Measurements from ENCODE around the gene RNF208.

Gene RNF208

DNA sequence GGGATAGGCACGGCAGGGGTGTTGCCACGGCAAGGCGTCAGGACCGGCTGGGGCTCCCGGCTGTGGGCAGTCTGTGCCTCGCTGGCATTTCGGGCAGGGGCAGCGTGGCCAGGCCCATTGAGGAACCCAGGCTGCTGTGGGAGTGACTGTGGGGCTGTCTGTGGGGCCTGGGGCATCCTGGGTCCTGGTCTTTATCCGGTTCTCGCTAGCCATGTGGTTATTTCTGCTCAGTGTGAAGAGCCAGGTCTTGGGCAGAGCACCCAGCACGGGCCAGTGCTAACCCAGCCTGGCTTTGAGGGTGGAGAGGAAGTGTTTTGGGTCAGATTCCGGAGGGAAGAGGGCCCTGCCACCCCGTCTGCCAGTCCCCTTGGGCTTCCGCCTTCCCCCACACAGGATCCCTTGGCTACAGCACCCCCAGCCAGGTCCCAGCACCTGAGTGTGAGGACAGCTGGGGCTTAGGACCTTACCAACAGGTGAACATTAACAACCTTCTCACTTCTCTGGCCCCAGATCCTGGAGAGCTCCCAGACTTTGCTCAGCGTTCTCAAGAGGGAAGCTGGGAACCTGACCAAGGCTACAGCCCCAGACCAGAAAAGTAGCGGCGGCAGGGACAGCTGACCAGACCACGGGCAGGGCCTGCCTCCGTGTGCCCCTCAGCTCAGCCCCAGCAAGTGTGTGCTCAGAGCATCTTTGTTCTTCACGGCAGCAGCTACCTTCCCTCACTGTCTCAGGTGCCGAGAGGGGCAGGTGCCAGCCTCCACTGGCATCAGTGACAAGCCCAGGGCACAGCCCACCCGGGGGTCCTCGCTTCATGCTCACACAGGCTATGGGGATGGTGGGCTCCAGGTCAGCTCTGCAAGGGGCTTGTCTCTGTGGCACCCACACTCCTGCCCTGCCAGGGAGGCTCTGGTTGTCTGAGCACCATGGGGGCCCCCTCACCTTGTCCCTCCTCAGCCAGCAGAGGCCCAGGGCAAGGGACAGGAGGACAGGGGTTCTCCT lies 32.4 kb downstream of the RNF208 start:
- no peak for DNase-seq

DNA sequence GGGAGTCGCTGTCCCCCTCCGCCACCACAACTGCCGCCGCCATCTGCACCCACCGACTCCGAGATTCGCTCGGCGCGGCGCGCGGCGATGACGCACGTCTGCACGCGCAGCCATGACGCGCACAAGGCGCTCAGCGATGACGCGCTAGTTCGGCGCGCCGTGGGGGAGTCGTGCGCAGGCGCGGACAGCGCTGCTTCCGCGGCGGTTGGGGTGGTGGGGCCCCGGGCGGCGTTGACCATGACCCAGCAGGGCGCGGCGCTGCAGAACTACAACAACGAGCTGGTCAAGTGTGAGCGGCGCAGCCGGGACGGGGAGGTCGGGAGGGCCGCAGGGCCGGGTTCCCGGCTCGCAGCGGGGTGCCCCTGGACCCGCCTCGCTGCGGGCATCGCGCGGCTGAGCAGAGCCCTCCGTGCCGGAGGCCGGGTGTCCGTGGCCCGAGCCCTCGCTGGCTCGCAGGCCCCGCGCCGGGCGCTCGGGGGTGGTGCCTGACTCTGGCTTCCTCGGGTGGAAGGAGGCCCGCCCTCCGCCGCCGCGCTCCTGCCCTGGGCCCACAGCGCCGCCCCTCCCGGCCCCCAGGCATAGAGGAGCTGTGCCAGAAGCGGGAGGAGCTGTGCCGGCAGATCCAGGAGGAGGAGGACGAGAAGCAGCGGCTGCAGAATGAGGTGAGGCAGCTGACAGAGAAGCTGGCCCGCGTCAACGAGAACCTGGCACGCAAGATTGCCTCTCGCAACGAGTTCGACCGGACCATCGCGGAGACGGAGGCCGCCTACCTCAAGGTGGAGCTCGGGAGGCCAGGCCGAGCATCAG lies 33.3 kb downstream of the RNF208 start, which contains the start of the genes ANAPC2 and SSNA1:
Gene ANAPC2, minus strand, starts transcription at position 71 of the 807 bp plus-strand sequence. Its CDS starts 28 bp downstream, at position 43.
Gene SSNA1, plus strand, starts transcription at position 187 of the 807 bp plus-strand sequence. Its CDS starts 51 bp downstream, at position 238.
- DNase-seq, result peak; percentile 84 to 94 (median 87)

DNA sequence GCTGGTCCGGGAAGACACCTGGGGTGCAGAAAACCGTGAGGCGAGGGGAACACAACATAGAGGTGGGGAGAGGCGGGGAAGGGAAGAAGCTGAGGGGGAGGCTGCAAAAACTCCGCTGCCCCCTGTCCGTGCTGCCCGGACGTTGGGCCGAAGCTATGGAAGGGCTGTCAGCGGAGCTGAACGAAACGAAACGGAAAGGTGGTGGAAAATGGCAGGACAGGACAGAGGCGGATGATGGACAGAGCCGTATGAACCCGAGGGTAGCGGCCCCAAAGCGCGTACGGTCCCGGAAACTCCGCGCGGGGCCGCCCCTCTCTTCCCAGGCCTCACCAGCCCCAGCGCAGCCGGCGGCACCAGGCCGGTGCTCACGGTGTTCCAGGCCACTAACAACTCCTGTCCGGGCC lies 34.0 kb downstream of the RNF208 start:
- no peak for DNase-seq

DNA sequence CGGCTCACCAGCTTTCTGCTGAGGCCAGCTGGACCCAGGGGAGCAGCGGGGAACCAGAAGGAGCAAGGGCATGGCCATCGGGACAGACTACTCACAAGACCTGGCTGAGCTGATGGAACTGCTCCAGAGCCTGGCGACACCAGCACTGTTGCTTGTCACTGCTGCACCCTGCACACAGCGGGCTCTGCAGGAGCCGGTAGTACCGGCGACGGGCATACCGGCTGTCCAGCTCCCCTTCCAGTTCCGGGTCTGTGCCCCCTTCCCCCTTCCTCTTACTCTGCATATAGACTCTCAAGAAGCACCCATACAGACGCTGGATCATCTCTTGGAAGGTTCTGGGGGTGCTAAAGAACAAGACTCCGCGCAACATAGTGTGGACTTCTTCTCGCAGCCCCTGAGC lies 34.7 kb downstream of the RNF208 start:
- no peak for DNase-seq

DNA sequence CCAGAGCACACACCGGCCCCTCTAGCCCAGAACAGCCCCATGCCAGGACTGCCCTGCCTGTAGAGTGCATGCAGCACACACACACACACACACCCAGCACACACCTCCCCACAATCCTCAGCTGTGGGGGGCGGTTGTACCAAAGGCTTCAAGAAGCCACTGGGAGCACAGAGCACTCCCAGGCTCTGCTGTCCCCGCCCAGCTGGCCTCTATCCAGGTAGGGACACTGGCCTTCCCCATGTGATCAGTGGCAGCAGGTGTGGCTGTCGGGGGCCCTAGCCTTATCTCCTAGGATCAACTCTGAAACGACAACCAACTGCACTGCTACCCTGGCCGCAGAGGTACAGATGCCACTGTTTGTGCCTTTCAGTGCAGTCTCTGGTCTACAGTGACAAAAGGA lies 35.7 kb downstream of the RNF208 start:
- no peak for DNase-seq

DNA sequence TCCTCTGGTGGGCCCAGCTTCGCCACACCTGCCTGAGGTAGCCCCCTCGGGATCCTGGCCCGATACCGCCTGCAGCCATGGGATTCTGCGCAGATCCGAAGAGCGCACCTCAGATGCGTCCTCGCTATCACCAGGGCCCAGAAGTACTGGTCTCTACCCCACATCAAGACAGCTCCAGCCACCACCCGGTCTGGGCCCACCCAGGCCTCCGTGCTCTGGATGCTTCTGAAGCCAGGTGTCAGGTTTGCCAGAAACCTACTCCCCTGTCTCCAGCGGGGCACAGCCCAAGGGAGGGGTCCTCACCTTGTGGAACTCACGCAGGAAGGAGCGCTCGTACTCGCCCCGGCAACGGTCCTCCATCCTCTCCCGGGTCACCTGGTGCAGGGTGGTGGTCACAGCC lies 36.1 kb downstream of the RNF208 start:
- no peak for DNase-seq

DNA sequence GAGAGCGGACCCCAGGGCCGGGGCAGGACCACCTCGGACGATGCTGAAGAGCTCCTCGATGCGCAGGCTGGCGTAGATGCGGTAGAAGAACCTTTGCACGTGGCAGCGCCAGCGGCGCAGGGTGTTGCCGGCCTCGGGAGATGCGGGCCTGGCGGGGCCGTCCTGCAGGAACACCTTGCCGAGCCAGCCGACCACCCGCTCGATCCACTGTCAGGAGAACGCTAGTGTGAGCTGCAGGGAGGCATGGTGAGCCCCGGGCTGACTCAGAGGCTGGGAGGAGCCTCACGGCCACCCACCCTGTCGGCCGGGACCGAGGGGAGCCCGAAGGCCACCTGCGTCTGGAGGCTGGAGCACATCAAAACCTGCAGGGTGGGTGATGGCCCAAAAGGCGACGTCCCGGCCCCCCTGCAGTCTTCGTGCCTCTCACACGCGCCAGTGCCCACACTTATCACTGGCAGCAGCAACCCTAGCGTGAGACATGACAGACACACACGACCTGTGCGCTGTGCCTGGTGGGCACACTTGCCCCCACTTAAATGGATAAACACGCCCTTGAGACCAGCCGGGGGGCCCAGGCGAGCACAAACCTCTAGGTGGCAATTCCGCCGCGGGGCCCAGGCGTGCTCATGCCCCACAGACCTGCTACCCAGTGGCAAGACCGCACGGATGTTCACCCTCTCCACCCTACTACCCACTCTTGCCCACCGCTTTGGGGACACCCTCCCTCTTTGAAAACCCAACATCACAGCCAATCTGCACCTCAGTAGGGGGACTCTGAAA lies 37.0 kb downstream of the RNF208 start:
- DNase-seq, result no peak

DNA sequence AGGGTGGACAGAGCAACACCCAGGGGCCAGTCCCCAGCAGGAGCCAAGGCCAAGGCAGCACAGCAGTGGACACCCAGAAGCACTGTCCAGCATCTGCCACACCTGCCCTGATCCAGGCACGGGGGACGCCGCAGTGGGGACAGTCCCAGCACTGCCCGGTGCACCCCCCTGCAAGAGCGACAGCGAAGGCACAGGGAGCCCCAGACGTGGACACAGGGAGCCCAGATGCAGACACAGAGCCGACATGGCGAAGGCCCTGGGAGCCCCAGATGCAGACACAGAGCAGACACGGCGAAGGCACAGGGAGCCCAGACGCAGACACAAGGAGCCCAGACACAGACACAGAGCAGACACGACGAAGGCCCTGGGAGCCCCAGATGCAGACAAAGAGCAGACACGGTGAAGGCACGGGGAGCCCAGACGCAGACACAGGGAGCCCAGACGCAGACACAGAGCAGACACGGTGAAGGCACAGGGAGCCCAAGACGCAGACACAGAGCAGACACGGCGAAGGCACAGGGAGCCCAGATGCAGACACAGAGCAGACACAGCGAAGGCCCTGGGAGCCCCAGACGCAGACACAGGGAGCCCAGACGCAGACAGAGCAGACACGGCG lies 38.0 kb downstream of the RNF208 start:
- no peak for DNase-seq

DNA sequence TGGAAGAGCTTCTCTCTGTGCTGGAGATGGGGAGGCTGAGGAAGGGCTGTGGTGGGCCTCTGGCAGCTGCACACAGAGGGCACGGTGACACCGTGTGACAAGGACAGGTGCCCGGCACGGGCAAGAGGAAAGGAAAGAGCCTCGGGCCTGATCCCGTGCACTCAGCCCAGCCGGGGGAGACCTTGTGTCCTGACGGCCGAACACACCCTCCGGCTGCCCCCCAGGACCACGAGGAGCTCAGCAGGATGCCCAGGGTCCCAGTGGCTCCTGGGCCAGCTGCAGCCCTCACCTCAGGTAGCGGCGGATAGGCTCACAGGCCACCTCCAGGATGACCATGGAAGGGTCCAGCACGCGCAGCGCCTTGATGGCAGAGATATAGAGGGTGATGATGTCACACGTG lies 39.2 kb downstream of the RNF208 start:
- no peak for DNase-seq

DNA sequence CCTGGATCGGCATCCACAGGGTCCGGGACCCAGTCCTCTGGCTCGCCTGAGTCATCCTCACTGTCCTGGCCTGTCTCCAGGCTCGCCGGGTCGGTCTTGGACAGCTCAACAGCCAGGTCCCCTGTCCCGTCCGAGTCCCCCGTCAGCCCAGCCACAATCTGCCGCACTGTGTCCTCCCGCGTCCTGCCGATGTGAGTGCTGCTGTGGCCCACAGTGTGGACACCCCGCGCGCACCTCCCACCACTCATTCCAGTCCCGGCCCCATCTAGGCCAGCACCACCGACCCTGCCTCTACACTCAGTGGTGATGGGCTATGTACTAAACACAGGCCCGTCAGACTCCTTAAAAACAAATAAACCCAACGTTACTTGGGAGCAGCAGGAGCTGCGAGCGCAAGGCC lies 40.4 kb downstream of the RNF208 start:
- no peak for DNase-seq

DNA sequence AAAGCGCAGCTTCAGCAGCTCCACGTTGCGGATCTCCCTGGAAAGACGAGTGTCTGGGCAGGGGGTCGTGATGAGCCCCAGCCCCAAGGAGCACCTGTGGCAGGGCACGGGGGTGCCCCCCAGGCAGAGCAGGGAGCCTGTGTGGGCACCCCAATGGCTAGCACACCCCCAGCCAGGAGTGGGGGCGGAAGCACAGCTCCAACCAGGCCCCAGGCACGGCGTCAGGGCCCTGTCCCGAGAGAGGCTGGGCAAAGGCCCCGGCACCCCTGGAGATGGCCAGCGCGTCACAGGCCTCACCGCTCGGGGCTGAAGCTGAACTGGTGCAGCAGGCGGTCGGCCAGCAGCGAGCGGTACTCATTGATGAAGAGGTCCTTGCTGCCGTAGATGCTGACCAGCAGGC lies 41.5 kb downstream of the RNF208 start:
- no peak for DNase-seq

DNA sequence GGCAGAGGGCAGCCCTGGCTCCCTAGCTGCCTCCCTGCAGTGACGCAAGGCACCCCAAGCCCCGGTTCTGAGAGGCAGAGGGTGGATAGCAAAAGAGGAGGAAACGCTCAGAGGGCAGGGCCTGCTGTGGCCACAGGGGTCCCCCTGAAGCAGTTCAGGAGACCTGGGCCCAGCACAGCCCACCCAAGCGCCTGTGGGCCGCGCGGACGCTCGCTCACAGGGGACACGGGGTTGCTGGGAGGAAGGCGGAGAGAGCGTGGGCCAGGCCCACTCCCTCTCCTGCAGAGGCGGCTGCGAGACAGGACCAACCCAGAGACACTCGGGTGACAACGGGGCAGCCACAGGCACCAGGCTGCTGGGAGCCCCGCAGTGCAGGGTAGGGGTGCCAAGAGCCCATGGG lies 42.3 kb downstream of the RNF208 start:
- DNase-seq, result no peak

DNA sequence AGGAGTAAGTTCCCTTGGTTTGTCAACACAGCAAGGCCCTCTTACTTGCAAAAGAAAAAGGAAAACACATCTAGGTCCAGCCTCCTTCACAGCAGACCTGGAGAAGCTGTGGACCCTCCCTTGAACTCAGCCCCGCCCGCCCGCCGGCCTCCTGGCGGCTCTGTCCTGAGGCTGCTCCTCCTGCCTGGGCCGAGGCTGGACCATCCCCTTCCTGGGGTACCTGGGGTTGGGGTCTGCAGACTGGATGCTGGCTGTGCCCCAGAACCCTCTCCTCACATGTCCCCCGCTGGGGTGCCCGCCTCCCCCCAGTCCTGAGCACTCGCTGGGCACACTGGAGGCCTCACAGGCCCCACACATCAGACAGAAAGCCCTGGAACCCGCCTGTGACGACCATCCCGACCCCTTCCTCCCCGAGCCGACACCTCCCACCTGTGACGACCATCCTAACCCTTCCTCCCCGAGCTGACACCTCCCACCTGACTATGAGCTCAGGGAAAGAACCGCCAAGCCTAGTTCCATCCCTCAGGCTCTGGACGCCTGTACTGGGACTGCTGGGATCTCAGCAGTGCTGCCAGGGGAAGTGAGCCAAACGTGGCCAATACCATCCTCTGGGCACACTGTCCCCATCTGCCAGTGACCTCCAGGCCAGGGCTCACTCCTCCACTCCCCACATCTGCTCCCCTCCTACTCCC lies 43.0 kb downstream of the RNF208 start:
- DNase-seq, result no peak

DNA sequence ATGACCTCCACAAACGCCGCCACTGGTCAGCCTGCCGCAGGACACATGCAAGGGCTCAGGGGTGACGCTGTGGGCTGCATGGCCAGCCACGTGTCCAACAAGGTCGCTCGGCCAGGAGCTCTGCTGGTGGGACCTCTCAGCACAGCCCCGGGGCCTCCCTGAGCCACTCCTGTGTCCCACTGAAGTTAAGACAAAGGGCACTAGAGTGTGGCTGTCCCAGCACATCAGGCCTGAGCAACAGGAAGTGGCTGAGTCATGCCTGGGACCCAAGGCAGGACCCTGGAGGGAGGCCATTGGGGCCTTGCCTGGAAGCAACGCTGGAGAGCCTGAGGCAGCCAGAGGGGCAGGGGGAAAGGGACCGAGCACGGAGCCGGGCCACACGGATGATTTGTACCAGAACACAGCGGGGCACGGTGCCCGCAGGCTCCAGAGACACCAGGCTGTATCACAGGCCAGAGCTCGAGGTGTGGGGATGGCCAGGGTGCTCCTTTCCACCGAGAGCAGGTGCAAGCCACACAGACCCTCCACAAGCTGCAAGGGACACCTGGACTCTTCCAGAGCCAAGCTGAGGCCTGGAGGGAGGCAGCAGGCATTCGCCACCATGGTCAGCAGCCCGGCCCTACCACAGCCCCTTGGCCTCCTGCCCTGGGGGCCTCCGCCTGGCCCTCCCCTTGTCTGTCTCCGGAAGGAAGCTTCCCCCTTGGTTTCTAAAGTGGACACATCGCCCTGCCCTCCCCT lies 43.7 kb downstream of the RNF208 start:
- DNase-seq, result no peak

DNA sequence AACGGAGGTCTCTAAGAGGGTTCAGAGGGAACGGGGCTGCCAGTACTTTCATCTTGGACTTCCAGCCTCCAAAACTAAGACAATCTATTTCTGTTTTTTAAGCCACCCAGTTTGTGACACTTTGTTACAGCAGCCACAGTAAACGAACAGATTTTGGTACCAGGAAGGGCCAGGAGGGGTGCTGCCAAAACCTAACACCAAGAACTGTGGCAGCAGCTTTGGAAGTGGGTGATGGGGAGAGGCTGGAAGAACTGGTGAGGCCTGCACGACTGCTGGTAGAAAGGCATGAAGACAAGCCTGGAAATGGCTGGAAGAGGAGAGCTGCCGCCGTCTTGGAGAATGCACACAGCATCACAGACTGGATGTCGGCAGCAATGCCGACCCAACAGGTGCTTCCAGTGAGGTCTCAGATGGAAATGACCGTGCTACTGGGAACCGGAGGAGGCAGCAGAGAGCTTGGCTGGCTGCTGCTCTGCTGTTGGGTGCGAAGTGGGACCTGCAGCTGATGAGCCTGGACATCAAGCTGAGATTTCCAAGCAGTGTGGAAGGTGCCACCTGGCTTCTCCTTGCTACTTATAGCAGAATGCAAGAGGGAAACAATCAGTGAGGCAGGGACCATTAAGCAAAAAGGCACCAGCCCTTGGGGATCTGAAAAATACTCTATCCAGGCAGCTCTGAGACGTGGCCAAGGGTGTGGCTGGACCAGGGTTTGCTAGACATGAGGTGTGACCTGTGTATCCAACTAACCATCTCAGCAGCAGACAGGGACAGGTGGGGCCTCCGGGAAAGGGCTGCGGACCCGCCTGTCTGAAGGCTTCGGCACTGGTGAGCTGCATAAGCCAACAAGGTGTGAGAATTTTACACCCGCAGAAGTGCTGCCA lies 45.5 kb downstream of the RNF208 start:
- DNase-seq, result peak in 1 of 5 experiments; percentile 47

DNA sequence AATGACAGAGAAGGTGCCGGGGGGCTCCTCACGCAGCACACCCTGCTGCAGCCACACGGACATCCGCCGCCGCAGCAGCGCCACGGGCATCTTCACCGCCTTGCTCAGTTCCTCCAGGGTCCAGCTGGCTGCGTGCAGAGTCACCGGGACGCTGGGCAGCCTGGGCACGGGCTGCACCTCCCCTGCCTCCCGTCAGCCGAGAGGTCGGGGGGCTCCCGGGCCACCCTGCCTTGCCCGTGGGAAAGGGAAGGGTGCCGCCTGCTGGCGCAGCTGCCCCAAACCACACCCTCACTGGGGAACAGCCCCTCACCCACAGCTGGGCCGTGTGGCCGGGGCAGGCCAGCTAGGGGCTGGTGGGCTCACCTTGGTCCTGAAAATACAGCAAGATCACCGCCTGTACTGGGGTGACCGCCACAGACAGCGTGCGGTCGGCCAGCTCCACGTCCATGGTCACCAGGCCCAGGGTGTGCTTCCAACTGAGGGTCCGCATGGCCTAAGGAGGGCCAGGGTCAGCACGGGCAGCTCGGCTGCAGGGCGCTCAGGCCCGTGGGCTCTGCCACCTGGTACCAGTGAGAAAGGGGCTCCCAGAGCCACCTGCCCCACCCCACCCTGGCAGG lies 46.6 kb downstream of the RNF208 start:
- DNase-seq, result no peak

DNA sequence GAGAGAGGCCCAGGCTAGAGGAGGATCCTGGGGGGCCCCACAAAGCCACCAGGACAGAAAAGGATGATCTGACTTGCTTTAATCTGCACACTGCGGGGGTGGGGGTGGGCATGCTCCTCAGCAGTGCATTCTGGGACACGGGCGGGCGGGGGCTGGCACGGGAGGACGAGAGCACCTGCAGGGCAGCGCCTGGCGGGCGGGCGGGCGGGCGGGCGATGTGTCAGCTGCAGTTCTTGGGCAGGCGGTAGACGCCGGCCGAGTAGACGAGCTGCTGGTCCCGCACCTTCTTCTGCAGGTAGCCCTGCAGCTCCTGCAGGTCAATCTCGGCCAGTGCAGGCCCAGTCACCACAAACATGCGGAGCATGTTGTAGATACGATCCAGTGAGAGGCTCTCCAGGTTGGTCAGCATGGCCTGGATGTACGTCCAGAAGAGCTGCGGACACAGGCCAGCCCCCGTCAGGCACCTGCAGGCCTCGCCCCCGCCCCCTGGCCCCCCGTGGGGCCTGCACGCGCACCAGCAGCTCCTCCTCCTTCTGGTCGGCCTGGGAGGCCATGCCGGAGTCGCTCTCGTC lies 47.2 kb downstream of the RNF208 start:
- DNase-seq, result no peak

DNA sequence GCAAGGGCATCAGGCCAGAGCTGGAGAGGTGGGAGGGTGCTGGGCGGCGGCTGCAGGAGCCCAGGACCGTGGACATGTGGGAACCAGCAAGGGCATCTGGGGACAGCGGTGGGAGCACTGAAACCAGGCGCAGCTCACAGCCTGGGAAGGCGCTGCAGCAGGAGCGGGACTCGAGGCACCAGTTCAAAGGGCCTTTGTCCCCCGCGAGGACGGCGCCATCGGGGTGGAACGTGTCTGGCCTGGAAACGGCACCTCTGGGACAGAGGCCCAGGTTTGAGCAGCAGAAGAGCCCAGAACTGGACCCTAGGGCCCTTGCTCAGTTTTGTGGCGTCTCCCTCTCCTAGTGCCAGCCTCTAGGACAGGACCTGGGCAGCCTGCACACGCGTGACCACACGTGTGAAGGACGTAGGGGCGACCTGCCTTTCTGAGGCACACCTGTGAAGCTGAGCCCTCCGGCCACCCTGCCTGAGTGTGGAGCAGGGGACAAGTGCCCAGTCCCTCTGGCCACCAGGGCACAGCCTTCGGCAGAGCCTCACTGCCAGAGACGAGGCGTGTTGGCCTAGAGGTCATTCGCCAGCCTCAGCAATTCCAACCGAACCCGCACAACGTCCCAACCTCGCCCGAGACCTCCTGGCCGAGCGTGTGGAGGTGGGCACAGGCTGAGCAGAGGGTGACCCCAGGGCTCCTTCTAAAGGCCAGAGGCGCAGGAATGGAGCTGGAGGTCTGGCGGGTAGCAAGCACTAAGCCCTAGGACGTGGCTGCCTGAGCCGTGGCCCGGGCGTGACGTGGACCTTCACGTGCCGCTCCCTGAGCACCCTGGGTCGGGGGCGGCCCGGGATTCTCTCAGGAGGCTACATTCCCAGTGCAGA lies 48.0 kb downstream of the RNF208 start:
- DNase-seq, result no peak

Measured in T-helper 2 cell (primary cell).